ENCODE data around the gene GPR149.

GPR149 gene

GRCh38 chr3:154294016-154294415, 136.0 kb downstream of the GPR149 start:
- TF ChIP-seq CEBPB (IDR thresholded peaks at IDR 0.05) (no peak), ZBTB7A (IDR thresholded peaks at IDR 0.05; ENCODE audit: low read depth) (no peak), CREB1 (IDR thresholded peaks at IDR 0.05; ENCODE audit: low read depth) (no peak), NFIC (IDR thresholded peaks at IDR 0.05) (no peak), MAX (IDR thresholded peaks at IDR 0.05) (no peak), FOXM1 (IDR thresholded peaks at IDR 0.05; ENCODE audit: borderline replicate concordance, low read depth) (no peak), TEAD4 (IDR thresholded peaks at IDR 0.05) (no peak)
- TF ChIP-seq, protein P1, sequence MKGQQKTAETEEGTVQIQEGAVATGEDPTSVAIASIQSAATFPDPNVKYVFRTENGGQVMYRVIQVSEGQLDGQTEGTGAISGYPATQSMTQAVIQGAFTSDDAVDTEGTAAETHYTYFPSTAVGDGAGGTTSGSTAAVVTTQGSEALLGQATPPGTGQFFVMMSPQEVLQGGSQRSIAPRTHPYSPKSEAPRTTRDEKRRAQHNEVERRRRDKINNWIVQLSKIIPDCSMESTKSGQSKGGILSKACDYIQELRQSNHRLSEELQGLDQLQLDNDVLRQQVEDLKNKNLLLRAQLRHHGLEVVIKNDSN (IDR thresholded peaks at IDR 0.05) = no peak
- TF ChIP-seq, protein P2, sequence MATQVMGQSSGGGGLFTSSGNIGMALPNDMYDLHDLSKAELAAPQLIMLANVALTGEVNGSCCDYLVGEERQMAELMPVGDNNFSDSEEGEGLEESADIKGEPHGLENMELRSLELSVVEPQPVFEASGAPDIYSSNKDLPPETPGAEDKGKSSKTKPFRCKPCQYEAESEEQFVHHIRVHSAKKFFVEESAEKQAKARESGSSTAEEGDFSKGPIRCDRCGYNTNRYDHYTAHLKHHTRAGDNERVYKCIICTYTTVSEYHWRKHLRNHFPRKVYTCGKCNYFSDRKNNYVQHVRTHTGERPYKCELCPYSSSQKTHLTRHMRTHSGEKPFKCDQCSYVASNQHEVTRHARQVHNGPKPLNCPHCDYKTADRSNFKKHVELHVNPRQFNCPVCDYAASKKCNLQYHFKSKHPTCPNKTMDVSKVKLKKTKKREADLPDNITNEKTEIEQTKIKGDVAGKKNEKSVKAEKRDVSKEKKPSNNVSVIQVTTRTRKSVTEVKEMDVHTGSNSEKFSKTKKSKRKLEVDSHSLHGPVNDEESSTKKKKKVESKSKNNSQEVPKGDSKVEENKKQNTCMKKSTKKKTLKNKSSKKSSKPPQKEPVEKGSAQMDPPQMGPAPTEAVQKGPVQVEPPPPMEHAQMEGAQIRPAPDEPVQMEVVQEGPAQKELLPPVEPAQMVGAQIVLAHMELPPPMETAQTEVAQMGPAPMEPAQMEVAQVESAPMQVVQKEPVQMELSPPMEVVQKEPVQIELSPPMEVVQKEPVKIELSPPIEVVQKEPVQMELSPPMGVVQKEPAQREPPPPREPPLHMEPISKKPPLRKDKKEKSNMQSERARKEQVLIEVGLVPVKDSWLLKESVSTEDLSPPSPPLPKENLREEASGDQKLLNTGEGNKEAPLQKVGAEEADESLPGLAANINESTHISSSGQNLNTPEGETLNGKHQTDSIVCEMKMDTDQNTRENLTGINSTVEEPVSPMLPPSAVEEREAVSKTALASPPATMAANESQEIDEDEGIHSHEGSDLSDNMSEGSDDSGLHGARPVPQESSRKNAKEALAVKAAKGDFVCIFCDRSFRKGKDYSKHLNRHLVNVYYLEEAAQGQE (IDR thresholded peaks at IDR 0.05; ENCODE audit: low read depth) = no peak

DNA sequence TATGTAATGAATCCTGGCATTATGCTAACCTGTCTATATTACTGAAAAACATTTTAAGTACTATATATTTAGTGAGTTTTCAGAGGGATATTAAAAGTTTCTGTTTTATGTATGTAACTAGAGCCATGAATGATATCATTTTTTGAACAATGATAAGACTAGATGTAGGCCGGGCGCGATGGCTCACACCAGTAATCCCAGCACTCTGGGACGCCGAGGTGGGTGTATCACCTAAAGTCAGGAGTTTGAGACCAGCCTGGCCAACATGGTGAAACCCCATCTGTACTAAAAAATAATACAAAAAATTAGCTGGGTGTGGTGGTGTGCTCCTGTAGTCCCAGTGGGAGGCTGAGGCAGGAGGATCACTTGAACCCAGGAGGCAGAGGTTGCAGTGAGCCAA, 139.8 kb downstream of the GPR149 start:
- TF ChIP-seq EP300 (IDR thresholded peaks at IDR 0.05; ENCODE audit: borderline replicate concordance) (no peak), TEAD4 (IDR thresholded peaks at IDR 0.05) (no peak), CREB1 (IDR thresholded peaks at IDR 0.05; ENCODE audit: low read depth) (no peak), CEBPB (IDR thresholded peaks at IDR 0.05) (no peak), EGR1 (IDR thresholded peaks at IDR 0.05) (no peak), YY1 (IDR thresholded peaks at IDR 0.05; ENCODE audit: low read depth) (no peak), TAF1 (IDR thresholded peaks at IDR 0.05; ENCODE audit: low read depth) (no peak), NFIC (IDR thresholded peaks at IDR 0.05) (no peak), MAX (IDR thresholded peaks at IDR 0.05) (no peak)
- TF ChIP-seq, protein P1 (IDR thresholded peaks at IDR 0.05) = no peak
